G401.6 (cell line): ENCODE results near the gene MTERF4.
"Not testable (repeated sequence)": the region's sequence is repeated elsewhere in the genome, so short reads cannot be mapped to it uniquely, and the experiment has no call there.

ENCODE experiments used
- FAIRE-seq: peaks from 2 replicates; lab custom pipeline; 2012; peaks lifted over from hg19 to GRCh38; lab: Jason Lieb, UNC

Gene MTERF4

GRCh38 chr2:241110607-241111439 lies 8.7 kb upstream of the MTERF4 start:
- FAIRE-seq = no peak

- no peak for FAIRE-seq
Measured at GRCh38 chr2:241110089-241110606, 8.1 kb upstream of the MTERF4 start.

GRCh38 chr2:241109210-241110088 lies 7.4 kb upstream of the MTERF4 start:
- FAIRE-seq = no peak

- no peak for FAIRE-seq
Measured at GRCh38 chr2:241108271-241109209, 6.5 kb upstream of the MTERF4 start.

GRCh38 chr2:241107031-241107783 lies 5.1 kb upstream of the MTERF4 start:
- FAIRE-seq = no peak

GRCh38 chr2:241105641-241106040 lies 3.6 kb upstream of the MTERF4 start:
- no peak for FAIRE-seq

- not testable (repeated sequence) for FAIRE-seq
Measured at GRCh38 chr2:241104611-241105010, 2.5 kb upstream of the MTERF4 start.

GRCh38 chr2:241103176-241103595 lies 1.1 kb upstream of the MTERF4 start:
- no peak for FAIRE-seq

- FAIRE-seq = no peak
Measured at GRCh38 chr2:241099246-241099645, 2.8 kb downstream of the MTERF4 start.

- no peak for FAIRE-seq
Measured at GRCh38 chr2:241096979-241097378, 5.1 kb downstream of the MTERF4 start.

GRCh38 chr2:241095594-241096290 lies 6.3 kb downstream of the MTERF4 start:
- no peak for FAIRE-seq

- FAIRE-seq = no peak
Measured at GRCh38 chr2:241094924-241095420, 7.1 kb downstream of the MTERF4 start.

- FAIRE-seq = no peak
Measured at GRCh38 chr2:241094172-241094571, 7.9 kb downstream of the MTERF4 start.

GRCh38 chr2:241093133-241093781 lies 8.8 kb downstream of the MTERF4 start:
- FAIRE-seq = not testable (repeated sequence)

GRCh38 chr2:241092677-241093076 lies 9.4 kb downstream of the MTERF4 start:
- FAIRE-seq = no peak

- FAIRE-seq = no peak
Measured at GRCh38 chr2:241091734-241092445, 10.2 kb downstream of the MTERF4 start.

GRCh38 chr2:241091201-241091600 lies 10.9 kb downstream of the MTERF4 start:
- FAIRE-seq = no peak

GRCh38 chr2:241088791-241089732 lies 13.0 kb downstream of the MTERF4 start:
- FAIRE-seq = no peak
